ENCODE measurements around the gene SLC6A3.

Gene SLC6A3

DNA sequence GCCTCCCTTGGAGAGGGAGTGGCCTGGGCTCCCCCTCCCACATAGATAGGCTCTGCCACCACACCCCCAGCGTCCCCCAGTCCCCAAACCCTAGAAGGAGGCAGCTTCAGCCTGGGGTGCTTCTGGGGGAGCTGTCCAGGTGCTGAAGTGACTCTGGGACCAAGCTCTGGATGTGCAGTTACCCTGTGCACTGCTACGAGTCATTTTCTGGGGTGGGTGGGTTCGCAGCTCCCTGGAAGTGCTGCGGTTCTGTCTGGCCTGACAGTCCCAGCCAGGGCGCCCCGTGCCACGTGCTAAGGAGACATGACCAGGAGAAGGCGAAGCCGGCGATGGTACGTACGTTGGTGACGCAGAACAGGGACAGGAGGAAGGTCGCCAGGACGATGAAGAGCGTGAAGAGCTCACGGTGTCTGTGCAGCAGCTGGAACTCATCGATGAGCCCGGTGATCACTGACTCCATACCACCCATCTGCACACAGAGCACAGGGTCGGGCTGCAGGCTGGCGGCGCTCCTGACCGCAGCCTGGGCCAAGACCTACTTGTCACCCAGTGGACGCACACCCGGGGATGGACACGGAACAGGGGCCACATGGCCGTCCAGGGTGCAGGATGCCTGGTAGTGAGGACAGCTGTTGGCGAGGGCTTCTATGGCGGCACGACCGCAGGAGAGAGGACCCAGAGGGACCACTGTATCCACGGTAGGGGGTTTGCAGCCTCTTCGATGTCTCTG, 35.7 kb downstream of the SLC6A3 start:
- Mint-ChIP-seq H3K27me3 (peaks cover 25% of the 10 kb centered on the region), H3K4me3 (no peak overlapping the region), H3K9me3 (no peaks in the 10 kb centered on the region), H3K36me3 (ENCODE audit: low read depth) (no peaks in the 10 kb centered on the region), H3K27ac (no peak overlapping the region), H3K4me1 (ENCODE audit: low read depth) (no peaks in the 10 kb centered on the region)
- no peak for DNase-seq

DNA sequence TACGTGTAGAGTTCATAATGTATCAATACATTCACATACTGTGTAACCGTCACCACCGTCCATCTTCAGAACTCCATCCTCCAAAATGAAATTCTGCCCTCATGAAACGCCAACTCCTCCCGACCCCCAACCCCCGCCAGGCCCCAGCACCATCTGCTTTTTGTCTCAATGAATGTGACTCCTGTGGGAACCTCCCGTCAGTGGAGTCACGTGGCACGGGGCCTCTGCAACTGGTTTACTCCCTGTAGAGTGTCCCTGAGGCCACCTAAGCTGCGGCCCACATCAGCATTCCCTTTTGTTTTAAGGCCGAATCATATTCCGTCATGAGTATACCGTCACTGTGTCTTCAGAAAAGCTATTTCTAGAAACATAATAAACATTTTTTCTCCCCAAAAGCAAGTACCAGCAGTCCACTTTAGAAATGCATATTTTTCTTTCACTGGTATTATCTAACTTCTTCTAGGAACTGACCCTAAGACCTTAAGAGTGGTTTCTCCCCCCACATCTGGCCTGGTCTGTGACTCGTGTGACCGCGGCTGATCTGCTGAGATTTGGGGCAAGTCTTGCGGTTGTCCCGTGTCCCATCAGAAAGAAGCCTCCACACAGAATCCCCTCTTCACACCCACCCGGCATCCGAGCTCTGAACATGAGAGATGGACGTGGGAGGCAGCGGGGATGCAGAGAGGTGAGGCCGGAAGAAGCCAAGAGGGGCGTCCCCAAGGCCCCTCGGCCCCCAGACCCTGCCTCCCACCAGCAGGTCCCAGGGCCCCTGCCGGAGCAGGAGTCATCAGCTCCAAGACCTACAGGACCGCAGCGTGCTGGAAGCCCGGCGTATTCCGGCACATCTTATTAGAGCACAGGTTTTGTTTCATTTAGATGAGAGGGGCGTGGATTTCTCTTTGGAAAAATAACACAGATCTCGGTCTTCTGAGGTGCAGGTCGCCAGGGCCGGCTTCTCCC, 38.3 kb downstream of the SLC6A3 start:
- Mint-ChIP-seq H3K27ac (no peak overlapping the region), H3K4me1 (ENCODE audit: low read depth) (no peaks in the 10 kb centered on the region), H3K27me3 (peaks cover 22% of the 10 kb centered on the region), H3K9me3 (no peaks in the 10 kb centered on the region), H3K4me3 (no peak overlapping the region), H3K36me3 (ENCODE audit: low read depth) (no peaks in the 10 kb centered on the region)
- no peak for DNase-seq

DNA sequence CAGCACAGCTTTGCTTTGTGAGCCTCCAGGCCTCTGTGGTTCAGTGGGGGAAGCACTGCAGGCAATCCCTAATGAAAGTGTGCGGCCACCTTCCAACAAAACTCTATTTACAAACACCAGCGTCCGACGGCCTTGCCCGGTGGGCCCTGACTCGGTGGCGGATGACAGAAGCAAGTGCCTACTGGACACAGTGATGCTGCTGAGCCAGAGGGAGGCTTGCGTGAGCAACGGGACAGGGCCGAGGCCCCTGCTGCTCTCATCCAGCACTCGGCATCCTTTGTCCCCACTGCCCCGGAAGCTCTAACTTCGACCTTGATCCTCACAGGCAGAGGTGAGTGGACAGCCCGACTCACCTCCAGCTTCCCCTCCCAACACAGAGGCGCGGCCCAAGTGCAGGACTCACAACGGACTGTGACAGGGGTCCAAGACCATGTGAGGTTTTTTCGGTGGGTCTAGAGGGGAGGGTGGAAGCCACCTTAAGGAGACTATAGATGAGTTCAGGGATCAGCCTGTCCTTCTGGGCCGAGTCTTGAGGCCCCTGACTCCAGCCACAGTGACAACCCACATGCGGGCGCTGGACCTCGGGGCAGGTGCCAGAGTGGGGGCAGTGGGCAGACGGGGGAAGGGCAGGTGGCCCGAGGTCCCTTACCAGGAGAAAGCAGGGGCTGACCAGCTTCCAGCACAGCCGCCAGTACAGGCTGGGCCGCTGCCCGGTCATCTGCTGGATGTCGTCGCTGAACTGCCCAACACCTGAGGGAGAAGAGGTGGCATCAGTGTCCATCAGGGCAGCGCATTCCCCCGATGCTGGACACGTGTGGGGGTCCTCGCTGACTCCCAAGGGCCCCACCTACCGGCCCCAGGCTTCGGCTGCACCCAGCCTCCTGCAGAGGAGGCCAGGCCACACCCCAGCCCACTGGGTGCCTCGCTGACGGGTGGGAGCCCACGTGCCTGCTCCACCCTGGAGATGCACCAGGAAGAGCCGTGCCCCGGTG, 39.4 kb downstream of the SLC6A3 start:
- H3K4me3 Mint-ChIP-seq, result no peak overlapping the region
- no peak for DNase-seq
- H3K27ac Mint-ChIP-seq, result no peak overlapping the region
- peaks cover 19% of the 10 kb centered on the region for H3K27me3 Mint-ChIP-seq
- no peaks in the 10 kb centered on the region for H3K9me3 Mint-ChIP-seq
- H3K36me3 Mint-ChIP-seq (ENCODE audit: low read depth), result no peaks in the 10 kb centered on the region
- no peaks in the 10 kb centered on the region for H3K4me1 Mint-ChIP-seq (ENCODE audit: low read depth)

DNA sequence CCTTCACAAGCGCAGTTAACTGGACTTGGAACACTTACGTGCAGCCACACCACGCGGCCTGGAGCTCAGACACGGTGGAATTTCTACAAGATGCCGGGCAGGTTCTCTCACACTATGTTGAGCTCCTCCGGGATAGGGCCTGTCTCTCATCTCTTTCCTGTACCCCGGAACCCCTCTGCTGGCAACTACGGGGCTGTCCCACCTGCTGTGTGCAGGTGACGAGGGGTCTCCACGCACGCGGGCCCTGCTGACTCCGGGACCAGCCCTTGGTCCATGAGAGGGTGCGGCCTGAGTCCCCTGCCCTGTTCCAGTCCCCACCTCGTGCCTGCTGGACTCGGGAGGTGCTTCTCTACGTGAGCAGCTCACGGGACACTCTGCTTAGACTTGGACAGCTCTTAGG, 40.1 kb downstream of the SLC6A3 start:
- Mint-ChIP-seq H3K36me3 (ENCODE audit: low read depth) (no peaks in the 10 kb centered on the region), H3K27me3 (peaks cover 15% of the 10 kb centered on the region), H3K27ac (no peak overlapping the region), H3K9me3 (no peaks in the 10 kb centered on the region), H3K4me1 (ENCODE audit: low read depth) (no peaks in the 10 kb centered on the region), H3K4me3 (no peak overlapping the region)
- DNase-seq, result no peak

DNA sequence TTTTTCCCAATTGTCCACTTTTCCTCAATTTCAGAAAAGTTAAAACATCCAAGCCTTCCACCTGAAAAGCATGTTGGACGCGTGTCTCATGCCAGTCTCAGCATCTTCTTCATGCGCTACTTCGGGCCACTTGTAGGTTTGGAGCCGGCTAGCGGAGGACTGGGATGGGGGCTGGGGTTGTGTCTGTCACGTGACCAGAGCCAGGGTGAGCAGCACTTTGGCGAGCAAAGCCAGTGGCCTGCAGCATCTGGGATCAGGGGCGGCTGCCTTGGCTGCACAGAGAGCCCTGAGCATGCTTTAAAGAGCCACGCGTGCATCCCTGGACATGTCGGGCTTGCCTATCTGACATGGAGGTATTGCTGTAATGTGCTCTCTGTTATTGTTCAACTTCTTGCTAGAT, 41.2 kb downstream of the SLC6A3 start:
- Mint-ChIP-seq H3K27me3 (peaks cover 6% of the 10 kb centered on the region), H3K4me3 (no peak overlapping the region), H3K27ac (no peak overlapping the region)

DNA sequence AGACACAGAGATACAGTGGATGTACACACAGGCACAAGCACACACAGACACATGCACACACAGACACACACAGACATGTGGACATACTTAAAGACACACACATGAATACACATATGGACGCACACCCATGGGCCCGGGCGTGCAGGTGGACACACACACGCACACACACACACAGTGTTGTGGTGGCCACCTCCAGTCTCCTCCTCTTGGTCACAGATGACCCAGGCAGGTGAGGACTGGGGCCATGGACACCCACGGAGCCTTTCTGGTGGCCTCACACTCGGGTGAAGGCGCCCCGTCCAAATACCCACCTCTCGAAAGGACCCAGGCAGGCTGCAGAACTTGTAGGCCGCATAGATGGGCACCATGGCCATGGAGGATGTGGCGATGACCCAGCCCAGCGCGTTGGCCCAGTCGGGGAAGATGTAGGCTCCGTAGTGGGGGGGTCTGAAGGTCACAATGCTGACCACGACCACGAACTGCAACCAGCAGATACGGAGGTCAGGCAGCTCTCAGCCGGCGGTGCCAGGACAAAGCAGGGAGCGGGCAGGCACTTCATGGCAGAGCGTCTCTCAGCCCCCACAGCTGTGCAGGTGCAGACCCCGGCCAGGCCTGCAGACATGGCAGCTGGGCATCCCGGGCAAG, 42.5 kb downstream of the SLC6A3 start:
- H3K4me3 Mint-ChIP-seq, result no peak overlapping the region
- peaks cover 9% of the 10 kb centered on the region for H3K9me3 Mint-ChIP-seq
- H3K36me3 Mint-ChIP-seq (ENCODE audit: low read depth), result no peaks in the 10 kb centered on the region
- H3K27ac Mint-ChIP-seq, result no peak overlapping the region
- no peak for DNase-seq
- no peaks in the 10 kb centered on the region for H3K4me1 Mint-ChIP-seq (ENCODE audit: low read depth)
- H3K27me3 Mint-ChIP-seq, result peaks cover 2% of the 10 kb centered on the region

More for the DNA sequence above, 41.2 kb downstream of the SLC6A3 start:
- H3K9me3 Mint-ChIP-seq, result peaks cover 4% of the 10 kb centered on the region
- H3K4me1 Mint-ChIP-seq (ENCODE audit: low read depth), result no peaks in the 10 kb centered on the region
- DNase-seq, result no peak
- no peaks in the 10 kb centered on the region for H3K36me3 Mint-ChIP-seq (ENCODE audit: low read depth)

DNA sequence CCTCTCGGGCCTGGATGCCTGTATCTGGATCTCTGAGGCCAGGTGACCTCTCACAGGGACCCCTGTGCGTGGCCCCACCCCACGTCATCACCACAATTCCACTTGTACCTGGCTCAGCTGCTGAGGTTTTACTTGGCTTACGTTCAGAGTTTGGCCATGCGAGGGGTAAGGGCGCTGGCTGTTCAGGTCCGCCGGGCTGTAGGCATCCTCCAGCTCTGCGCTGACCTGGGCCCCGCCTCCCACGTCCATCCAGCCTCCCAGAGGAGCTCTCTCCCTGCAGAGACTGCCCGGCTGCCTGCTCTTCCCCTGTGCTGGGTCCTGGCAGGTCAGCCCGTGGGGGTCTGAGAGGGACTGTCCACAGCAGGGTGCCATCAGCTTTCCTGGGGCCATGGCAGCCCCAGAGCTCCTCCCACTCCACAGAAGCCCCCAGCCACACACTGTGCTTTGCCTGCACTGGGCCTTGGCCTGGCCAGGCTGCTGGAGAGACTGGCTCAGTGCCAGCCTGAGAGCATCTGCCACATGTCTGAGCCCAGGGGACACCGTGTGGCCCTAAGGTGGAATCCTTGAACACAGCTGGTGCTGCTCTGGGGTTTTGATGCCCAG, 43.6 kb downstream of the SLC6A3 start:
- peaks cover 9% of the 10 kb centered on the region for H3K9me3 Mint-ChIP-seq
- peaks cover 2% of the 10 kb centered on the region for H3K27me3 Mint-ChIP-seq
- no peak for DNase-seq
- no peaks in the 10 kb centered on the region for H3K4me1 Mint-ChIP-seq (ENCODE audit: low read depth)
- no peak overlapping the region for H3K4me3 Mint-ChIP-seq
- no peak overlapping the region for H3K27ac Mint-ChIP-seq
- H3K36me3 Mint-ChIP-seq (ENCODE audit: low read depth), result no peaks in the 10 kb centered on the region

DNA sequence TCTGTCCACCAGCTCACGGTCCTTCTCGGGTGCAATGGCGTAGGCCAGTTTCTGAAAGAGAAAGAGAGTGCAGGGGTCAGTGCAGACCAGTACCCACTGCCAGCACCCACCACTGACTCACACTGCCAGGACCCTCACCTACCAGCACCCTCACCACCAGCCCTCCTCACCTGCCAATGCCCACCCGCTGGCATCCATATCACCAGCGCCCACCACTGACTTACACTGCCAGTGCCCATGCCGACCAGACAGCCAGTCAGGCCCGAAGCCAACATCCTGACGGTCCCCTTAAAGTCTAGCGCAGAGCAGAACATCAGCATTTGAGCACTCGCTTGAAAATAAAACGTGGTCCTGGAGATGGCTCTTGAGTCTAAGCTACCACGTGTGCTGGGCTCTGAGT, 44.3 kb downstream of the SLC6A3 start:
- no peaks in the 10 kb centered on the region for H3K4me1 Mint-ChIP-seq (ENCODE audit: low read depth)
- no peaks in the 10 kb centered on the region for H3K36me3 Mint-ChIP-seq (ENCODE audit: low read depth)
- DNase-seq, result no peak
- H3K27ac Mint-ChIP-seq, result no peak overlapping the region
- H3K4me3 Mint-ChIP-seq, result no peak overlapping the region
- H3K27me3 Mint-ChIP-seq, result peaks cover 3% of the 10 kb centered on the region
- peaks cover 9% of the 10 kb centered on the region for H3K9me3 Mint-ChIP-seq

DNA sequence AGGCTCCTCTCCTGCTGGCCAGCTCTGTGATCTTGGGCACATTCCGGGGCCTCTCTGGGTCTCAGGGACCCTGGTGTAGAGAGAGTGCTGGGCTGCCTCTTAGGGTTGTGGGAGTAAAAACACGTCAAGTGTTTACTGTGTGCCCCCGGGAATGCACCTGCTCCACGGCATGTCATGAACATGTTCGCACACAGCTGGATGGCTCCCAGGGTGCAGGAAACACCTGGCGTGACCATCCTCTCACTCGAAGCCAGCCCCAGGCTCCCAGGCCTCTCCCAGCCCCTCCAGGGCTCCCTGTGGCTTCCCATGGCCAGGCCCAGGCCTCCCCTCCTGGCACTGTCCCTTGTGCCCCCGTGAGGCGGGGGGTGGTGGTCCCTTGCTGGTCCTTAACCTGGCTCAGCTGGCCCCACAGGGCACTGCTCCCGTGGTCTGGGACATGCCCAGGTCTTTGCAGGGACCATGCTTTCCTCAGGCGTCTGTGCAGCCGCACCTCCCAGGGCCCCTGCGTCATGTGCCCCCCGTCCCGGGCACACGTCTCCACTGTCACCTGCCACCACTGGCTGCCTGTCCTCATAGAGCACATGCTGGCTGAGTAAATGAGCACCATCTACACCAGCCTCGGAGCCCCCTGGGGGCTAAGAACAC, 44.9 kb downstream of the SLC6A3 start:
- Mint-ChIP-seq H3K27ac (no peak overlapping the region), H3K9me3 (peaks cover 9% of the 10 kb centered on the region), H3K36me3 (ENCODE audit: low read depth) (no peaks in the 10 kb centered on the region), H3K4me3 (no peak overlapping the region), H3K27me3 (peaks cover 6% of the 10 kb centered on the region), H3K4me1 (ENCODE audit: low read depth) (no peaks in the 10 kb centered on the region)
- DNase-seq, result no peak

DNA sequence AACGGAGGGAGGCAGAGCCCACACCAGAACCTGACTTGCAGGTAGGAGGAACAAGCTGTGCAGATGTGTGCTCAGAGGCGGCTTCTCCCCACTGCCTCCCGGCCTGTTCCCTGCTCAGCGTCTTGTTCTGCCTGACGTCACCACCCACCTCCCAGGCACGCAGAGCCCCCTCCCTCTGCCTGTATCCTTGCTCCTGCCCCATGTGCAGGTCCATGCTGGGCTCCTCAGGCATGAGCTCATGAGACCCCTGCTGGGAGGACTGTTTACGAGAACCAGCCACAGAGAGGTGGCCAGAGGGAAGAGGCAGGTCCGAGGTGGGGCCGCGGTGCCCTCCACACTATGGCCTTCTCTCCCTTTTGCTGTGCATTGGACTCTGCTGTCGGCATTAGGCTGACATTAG, 45.5 kb downstream of the SLC6A3 start:
- Mint-ChIP-seq H3K9me3 (peaks cover 9% of the 10 kb centered on the region), H3K4me3 (no peak overlapping the region), H3K4me1 (ENCODE audit: low read depth) (no peaks in the 10 kb centered on the region), H3K36me3 (ENCODE audit: low read depth) (no peaks in the 10 kb centered on the region), H3K27me3 (peaks cover 9% of the 10 kb centered on the region), H3K27ac (no peak overlapping the region)
- no peak for DNase-seq

DNA sequence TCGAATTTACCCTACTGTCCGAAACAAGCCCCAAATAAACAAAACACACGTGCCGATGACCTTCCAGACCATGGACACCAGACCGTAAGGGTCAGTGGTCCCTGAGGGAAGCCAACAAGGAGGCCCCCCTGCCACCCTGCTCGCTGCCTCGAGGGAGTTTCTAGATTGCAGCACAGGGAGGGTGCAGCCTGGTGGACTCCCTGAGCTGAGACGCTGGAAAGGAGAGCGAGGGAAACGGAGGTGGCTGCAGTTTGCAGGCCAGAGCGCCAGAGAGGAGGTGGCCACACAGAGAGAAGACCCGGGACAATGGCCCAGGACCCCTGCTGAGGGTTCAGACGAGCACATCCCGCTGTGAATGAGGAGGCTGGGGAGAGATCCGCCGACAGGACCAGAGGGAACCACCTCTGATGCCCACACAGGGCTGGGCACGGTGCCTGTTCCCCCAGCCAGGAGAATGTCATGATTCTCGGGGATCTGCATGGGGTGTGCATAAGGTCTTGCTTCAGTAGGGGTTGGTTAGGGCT, 48.9 kb downstream of the SLC6A3 start:
- Mint-ChIP-seq H3K4me1 (ENCODE audit: low read depth) (no peaks in the 10 kb centered on the region), H3K27ac (no peak overlapping the region), H3K36me3 (ENCODE audit: low read depth) (no peaks in the 10 kb centered on the region), H3K27me3 (peaks cover 25% of the 10 kb centered on the region), H3K9me3 (peaks cover 9% of the 10 kb centered on the region), H3K4me3 (no peak overlapping the region)
- no peak for DNase-seq

DNA sequence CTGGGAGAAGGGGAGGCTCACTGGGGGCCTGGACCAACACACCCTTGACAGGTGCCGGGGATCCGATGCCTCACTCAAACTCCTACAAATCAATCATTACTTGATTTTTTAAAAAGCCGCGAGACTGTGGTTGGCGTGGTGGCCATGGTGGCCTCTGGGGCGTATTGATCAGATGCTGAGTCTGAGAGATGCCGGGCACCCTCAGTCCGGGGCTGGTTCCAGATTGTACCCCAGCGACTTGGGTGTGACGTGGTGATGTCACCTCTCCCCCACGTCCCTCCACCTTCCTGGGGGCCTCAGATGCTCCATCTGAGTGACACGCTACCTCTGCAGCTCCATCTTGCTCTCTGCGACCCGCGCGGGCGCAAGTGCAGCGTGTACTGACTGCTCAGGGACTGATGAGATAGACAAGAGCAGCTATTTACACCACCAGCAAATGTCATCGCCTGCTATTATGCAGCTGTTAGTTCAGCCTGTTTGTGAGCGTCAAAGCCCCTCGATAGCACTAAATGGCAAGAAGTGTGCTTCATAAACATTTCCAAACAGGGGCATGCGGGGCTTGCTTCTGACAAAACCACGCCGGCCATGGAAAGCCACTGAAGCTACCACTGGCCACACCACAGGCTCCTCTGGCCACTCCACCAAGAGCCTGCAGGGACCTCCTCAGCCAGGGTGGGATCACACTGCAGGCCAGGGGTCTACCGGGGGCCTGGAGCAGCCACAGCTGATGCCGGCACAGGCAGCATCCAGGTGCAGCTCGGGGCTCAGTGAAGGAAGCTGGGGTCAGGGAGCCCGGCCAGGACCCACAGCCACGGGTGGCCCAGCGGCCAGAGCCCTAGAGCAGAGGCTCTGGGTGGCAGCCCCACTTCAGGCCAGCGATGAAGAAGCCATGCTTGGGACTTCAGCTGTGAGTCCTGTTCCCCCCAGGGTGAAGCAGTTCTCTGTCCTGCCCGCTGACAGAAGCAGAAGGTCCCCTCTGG, 50.1 kb downstream of the SLC6A3 start:
- no peak overlapping the region for H3K4me3 Mint-ChIP-seq
- H3K9me3 Mint-ChIP-seq, result peaks cover 9% of the 10 kb centered on the region
- no peak for DNase-seq
- no peak overlapping the region for H3K27ac Mint-ChIP-seq
- peaks cover 25% of the 10 kb centered on the region for H3K27me3 Mint-ChIP-seq
- no peaks in the 10 kb centered on the region for H3K36me3 Mint-ChIP-seq (ENCODE audit: low read depth)
- no peaks in the 10 kb centered on the region for H3K4me1 Mint-ChIP-seq (ENCODE audit: low read depth)
